HG03103 (cell line): ENCODE data around the gene LAMP5.

Experiments
- ATAC-seq: cut with Tn5 transposase; IDR thresholded peaks from one replicate; pipeline ENCODE4 v1.9.1; 2021; ENCODE audit warnings: low read depth; ENCODE audit not compliant: unreplicated experiment

LAMP5 gene

GRCh38 chr20:9578594-9578993, 64.2 kb downstream of the LAMP5 start:
- ATAC-seq, result no peak
